ENCODE results near the gene AIF1L. TPM values are rescaled to one million over a fixed set of nuclear protein-coding genes. Genes with fewer than 3 reads are reported as not detected.

The AIF1L gene
- total RNA-seq (19.9 TPM), polyA plus RNA-seq (ENCODE audit: insufficient read depth in 1 of 8, insufficient read length in 8 of 8, low replicate concordance in 1 of 8) (10 to 100 TPM; 19.3 to 33.2 (median 25.8) TPM)
- long read RNA-seq, donor 1, transcript AIF1L-201 (6 exons, 3,364 nt), result major isoform, 6 of 7 reads
- long read RNA-seq, donor 1, partial matches to known transcripts, result 0 of 7 reads
- long read RNA-seq, donor 1, other reads (novel, unspliced or antisense), result 0 of 7 reads
- long read RNA-seq, donor 2, partial matches to known transcripts, result 0 of 1 reads
- long read RNA-seq, donor 2, other reads (novel, unspliced or antisense), result 0 of 1 reads
- long read RNA-seq, donor 3, transcript AIF1L-201 (6 exons, 3,364 nt), result major isoform, 6 of 6 reads
- long read RNA-seq, donor 3, partial matches to known transcripts, result 0 of 6 reads
- long read RNA-seq, donor 3, other reads (novel, unspliced or antisense), result 0 of 6 reads
- long read RNA-seq, donor 4, transcript AIF1L-201 (6 exons, 3,364 nt), result major isoform, 15 of 16 reads
- long read RNA-seq, donor 4, partial matches to known transcripts, result 0 of 16 reads
- long read RNA-seq, donor 4, other reads (novel, unspliced or antisense), result 0 of 16 reads
- long read RNA-seq, donor 5, transcript AIF1L-201 (6 exons, 3,364 nt), result major isoform, 23 of 31 reads
- long read RNA-seq, donor 5, partial matches to known transcripts, result 8 of 31 reads
- long read RNA-seq, donor 5, other reads (novel, unspliced or antisense), result 0 of 31 reads
- long read RNA-seq, donor 6, transcript AIF1L-201 (6 exons, 3,364 nt), result major isoform, 30 of 35 reads
- long read RNA-seq, donor 6, partial matches to known transcripts, result 0 of 35 reads
- long read RNA-seq, donor 6, other reads (novel, unspliced or antisense), result 5 of 35 reads
- long read RNA-seq, donor 7, transcript AIF1L-201 (6 exons, 3,364 nt), result major isoform, 17 of 18 reads
- long read RNA-seq, donor 7, partial matches to known transcripts, result 0 of 18 reads
- long read RNA-seq, donor 7, other reads (novel, unspliced or antisense), result 0 of 18 reads
- long read RNA-seq, donor 8, transcript AIF1L-201 (6 exons, 3,364 nt), result major isoform, 9 of 35 reads
- long read RNA-seq, donor 8, partial matches to known transcripts, result 25 of 35 reads
- long read RNA-seq, donor 8, other reads (novel, unspliced or antisense), result 0 of 35 reads
- long read RNA-seq, donor 9, transcript AIF1L-201 (6 exons, 3,364 nt), result major isoform, 10 of 10 reads
- long read RNA-seq, donor 9, partial matches to known transcripts, result 0 of 10 reads
- long read RNA-seq, donor 9, other reads (novel, unspliced or antisense), result 0 of 10 reads
- long read RNA-seq, donor 10, transcript AIF1L-201 (6 exons, 3,364 nt), result major isoform, 13 of 20 reads
- long read RNA-seq, donor 10, partial matches to known transcripts, result 0 of 20 reads
- long read RNA-seq, donor 10, other reads (novel, unspliced or antisense), result 5 of 20 reads
- long read RNA-seq, donor 11, transcript AIF1L-201 (6 exons, 3,364 nt), result major isoform, 10 of 28 reads
- long read RNA-seq, donor 11, partial matches to known transcripts, result 17 of 28 reads
- long read RNA-seq, donor 11, other reads (novel, unspliced or antisense), result 0 of 28 reads

GRCh38 chr9:131096269-131097125 lies at the start of gene AIF1L:
AIF1L (plus strand) TSS chr9:131096531; CDS start chr9:131096630, 99 bp downstream.
- peaks cover 69% of the 10 kb centered on the region for H3K4me1 ChIP-seq (ENCODE audit: control insufficient read depth, insufficient read depth, low read length)
- no peaks in the 10 kb centered on the region for H3K36me3 ChIP-seq (ENCODE audit: control insufficient read depth, insufficient read depth, low read length)
- H3K27me3 ChIP-seq (ENCODE audit: control insufficient read depth, insufficient read depth, low read length), result peaks cover 32% of the 10 kb centered on the region
- under 1% methylated on average over 76 of the region's 99 CpGs for whole genome bisulfite sequencing (ENCODE audit: insufficient coverage)
- no peak within 1 kb of the TSS for H3K27ac ChIP-seq (ENCODE audit: low read length)
- H3K4me3 ChIP-seq (ENCODE audit: low read length), result peak within 1 kb of the TSS; percentile 41
- H3K9me3 ChIP-seq (replicated peaks; ENCODE audit: control insufficient read depth, low read depth, low read length), result no peaks in the 10 kb centered on the region
- DNase-seq, result peak; percentile 59

GRCh38 chr9:131046581-131047202 lies 49.6 kb upstream of the AIF1L start:
- no peaks in the 10 kb centered on the region for H3K27me3 ChIP-seq (ENCODE audit: control insufficient read depth, insufficient read depth, low read length)
- WGBS (ENCODE audit: insufficient coverage), result 11% methylated on average over 33 of the region's 35 CpGs
- DNase-seq, result peak; percentile 71
- H3K27ac ChIP-seq (ENCODE audit: low read length), result no peak overlapping the region
- H3K9me3 ChIP-seq (replicated peaks; ENCODE audit: control insufficient read depth, low read depth, low read length), result no peaks in the 10 kb centered on the region
- peaks cover 3% of the 10 kb centered on the region for H3K4me1 ChIP-seq (ENCODE audit: control insufficient read depth, insufficient read depth, low read length)
- no peak overlapping the region for H3K4me3 ChIP-seq (ENCODE audit: low read length)
- no peaks in the 10 kb centered on the region for H3K36me3 ChIP-seq (ENCODE audit: control insufficient read depth, insufficient read depth, low read length)

GRCh38 chr9:131048332-131048731 lies 48.0 kb upstream of the AIF1L start:
- no peak for DNase-seq
- Histone ChIP-seq H3K27ac (ENCODE audit: low read length) (no peak overlapping the region), H3K36me3 (ENCODE audit: control insufficient read depth, insufficient read depth, low read length) (no peaks in the 10 kb centered on the region), H3K27me3 (ENCODE audit: control insufficient read depth, insufficient read depth, low read length) (no peaks in the 10 kb centered on the region), H3K4me3 (ENCODE audit: low read length) (no peak overlapping the region), H3K4me1 (ENCODE audit: control insufficient read depth, insufficient read depth, low read length) (peaks cover 3% of the 10 kb centered on the region), H3K9me3 (replicated peaks; ENCODE audit: control insufficient read depth, low read depth, low read length) (no peaks in the 10 kb centered on the region)
- WGBS (ENCODE audit: insufficient coverage), result 40% methylated on average over 4 of the region's 6 CpGs

- Histone ChIP-seq H3K36me3 (ENCODE audit: control insufficient read depth, insufficient read depth, low read length) (no peaks in the 10 kb centered on the region), H3K4me3 (ENCODE audit: low read length) (no peak overlapping the region), H3K4me1 (ENCODE audit: control insufficient read depth, insufficient read depth, low read length) (peaks cover 3% of the 10 kb centered on the region), H3K27me3 (ENCODE audit: control insufficient read depth, insufficient read depth, low read length) (no peaks in the 10 kb centered on the region), H3K9me3 (replicated peaks; ENCODE audit: control insufficient read depth, low read depth, low read length) (no peaks in the 10 kb centered on the region), H3K27ac (ENCODE audit: low read length) (no peak overlapping the region)
- 85% methylated on average over 2 of the region's 8 CpGs for WGBS (ENCODE audit: insufficient coverage)
- DNase-seq, result no peak
These were observed 47.5 kb upstream of the AIF1L start for GRCh38 chr9:131048820-131049219.

- Histone ChIP-seq H3K27me3 (ENCODE audit: control insufficient read depth, insufficient read depth, low read length) (no peaks in the 10 kb centered on the region), H3K27ac (ENCODE audit: low read length) (no peak overlapping the region), H3K9me3 (replicated peaks; ENCODE audit: control insufficient read depth, low read depth, low read length) (no peaks in the 10 kb centered on the region), H3K4me3 (ENCODE audit: low read length) (no peak overlapping the region), H3K4me1 (ENCODE audit: control insufficient read depth, insufficient read depth, low read length) (peaks cover 3% of the 10 kb centered on the region), H3K36me3 (ENCODE audit: control insufficient read depth, insufficient read depth, low read length) (no peaks in the 10 kb centered on the region)
- 67% methylated on average over 16 of the region's 21 CpGs for WGBS (ENCODE audit: insufficient coverage)
- no peak for DNase-seq
These were observed 46.3 kb upstream of the AIF1L start for GRCh38 chr9:131049829-131050715.

GRCh38 chr9:131050831-131051230 lies 45.5 kb upstream of the AIF1L start:
- Histone ChIP-seq H3K27ac (ENCODE audit: low read length) (no peak overlapping the region), H3K4me1 (ENCODE audit: control insufficient read depth, insufficient read depth, low read length) (peaks cover 3% of the 10 kb centered on the region), H3K9me3 (replicated peaks; ENCODE audit: control insufficient read depth, low read depth, low read length) (no peaks in the 10 kb centered on the region), H3K36me3 (ENCODE audit: control insufficient read depth, insufficient read depth, low read length) (no peaks in the 10 kb centered on the region), H3K4me3 (ENCODE audit: low read length) (no peak overlapping the region), H3K27me3 (ENCODE audit: control insufficient read depth, insufficient read depth, low read length) (no peaks in the 10 kb centered on the region)
- 71% methylated on average over 8 of the region's 17 CpGs for WGBS (ENCODE audit: insufficient coverage)
- no peak for DNase-seq

- Histone ChIP-seq H3K27ac (ENCODE audit: low read length) (no peak overlapping the region), H3K27me3 (ENCODE audit: control insufficient read depth, insufficient read depth, low read length) (no peaks in the 10 kb centered on the region), H3K9me3 (replicated peaks; ENCODE audit: control insufficient read depth, low read depth, low read length) (no peaks in the 10 kb centered on the region), H3K4me1 (ENCODE audit: control insufficient read depth, insufficient read depth, low read length) (no peaks in the 10 kb centered on the region), H3K4me3 (ENCODE audit: low read length) (no peak overlapping the region), H3K36me3 (ENCODE audit: control insufficient read depth, insufficient read depth, low read length) (no peaks in the 10 kb centered on the region)
- DNase-seq, result no peak
- WGBS (ENCODE audit: insufficient coverage), result 83% methylated on average over 16 of the region's 25 CpGs
These were observed 44.5 kb upstream of the AIF1L start for GRCh38 chr9:131051592-131052517.
